HEK293 (cell line): ENCODE data around the gene SCOC.
"Not testable (repeated sequence)": the region's sequence is repeated elsewhere in the genome, so short reads cannot be mapped to it uniquely, and the experiment has no call there.

ENCODE experiments used
- CTCF ChIA-PET: fragments of 350-600 bp; formaldehyde crosslinking; extraction: SDS; loops from one replicate; lab custom pipeline; 2021; ENCODE audit warnings: antibody characterized with exemption; lab: Yijun Ruan, JAX
- POLR2A ChIA-PET: fragments of 300-600 bp; formaldehyde crosslinking; extraction: SDS; loops from one replicate; lab custom pipeline; 2020; ENCODE audit warnings: antibody characterized with exemption, inconsistent platforms; lab: Yijun Ruan, JAX
- H3K27ac ChIP-seq: fragments of 200-500 bp; sonication (Bioruptor generic); 2 replicates; pipeline ENCODE4 v1.5.1; 2014; ENCODE audit warnings: low read depth, low read length, control low read depth, inconsistent platforms; ENCODE audit errors: extremely low read depth
- H3K36me3 ChIP-seq, 2 experiments: fragments of 200-500 bp in 1 of 2; sonication (Bioruptor generic) in 1 of 2; 1 replicate in 1 of 2; 2 replicates in 1 of 2; pipeline ENCODE4 v1.5.1; 2014 to 2017; ENCODE audit warnings: inconsistent platforms in 2 of 2, low read length in 2 of 2; ENCODE audit not compliant: control insufficient read depth in 2 of 2, insufficient read depth in 1 of 2
- H3K4me1 ChIP-seq: fragments of 200-500 bp; sonication (Bioruptor generic); 2 replicates; pipeline ENCODE4 v1.5.1; 2014; ENCODE audit warnings: mild to moderate bottlenecking, low read length, inconsistent platforms; ENCODE audit not compliant: control insufficient read depth, insufficient read depth
- H3K4me3 ChIP-seq: 2 replicates; pipeline ENCODE4 v1.5.1; 2011; ENCODE audit warnings: low read depth, mild to moderate bottlenecking, control low read depth, low read length, moderate library complexity
- H3K9me3 ChIP-seq: fragments of 200-500 bp; sonication (Bioruptor generic); 2 replicates; pipeline ENCODE4 v1.5.1; 2014; ENCODE audit warnings: low read depth, low read length, inconsistent platforms; ENCODE audit not compliant: control insufficient read depth, insufficient read depth
- HOXA7 ChIP-seq: sonication (generic); formaldehyde crosslinking; IDR thresholded peaks from 2 replicates; pipeline ENCODE4 v1.8.1; 2022; ENCODE audit warnings: missing genetic modification reagents, borderline replicate concordance
- MYNN ChIP-seq: fragments of 450-650 bp; formaldehyde crosslinking; IDR thresholded peaks from 2 replicates; pipeline ENCODE4 v1.5.1; 2016; ENCODE audit warnings: missing biosample characterization, missing genetic modification characterization, borderline replicate concordance
- PRDM4 ChIP-seq: fragments of 450-650 bp; formaldehyde crosslinking; IDR thresholded peaks from 2 replicates; pipeline ENCODE4 v1.5.1; 2017; ENCODE audit warnings: missing biosample characterization, missing genetic modification characterization
- RBAK ChIP-seq: fragments of 450-650 bp; formaldehyde crosslinking; IDR thresholded peaks from 2 replicates; pipeline ENCODE4 v1.5.1; 2016; ENCODE audit warnings: missing biosample characterization, missing genetic modification characterization
- SETDB1 ChIP-seq: IDR thresholded peaks from one replicate; pipeline ENCODE4 v1.6.1; 2017; ENCODE audit warnings: mild to moderate bottlenecking, low read length, moderate library complexity, mixed read lengths; ENCODE audit not compliant: insufficient read length
- SP7 ChIP-seq: fragments of 450-650 bp; formaldehyde crosslinking; IDR thresholded peaks from 2 replicates; pipeline ENCODE4 v1.5.1; 2016; ENCODE audit warnings: missing biosample characterization, missing genetic modification characterization
- TRIM28 ChIP-seq: IDR thresholded peaks from 2 replicates; pipeline ENCODE4 v1.6.1; 2011; ENCODE audit warnings: low read length, control low read depth, borderline replicate concordance
- YY2 ChIP-seq: fragments of 450-650 bp; formaldehyde crosslinking; IDR thresholded peaks from 2 replicates; pipeline ENCODE4 v1.5.1; 2016; ENCODE audit warnings: missing biosample characterization, missing genetic modification characterization
- ZNF114 ChIP-seq: fragments of 450-650 bp; formaldehyde crosslinking; IDR thresholded peaks from 2 replicates; pipeline ENCODE4 v1.5.0; 2017; ENCODE audit warnings: missing biosample characterization, missing genetic modification characterization
- ZNF138 ChIP-seq: fragments of 450-650 bp; formaldehyde crosslinking; IDR thresholded peaks from 2 replicates; pipeline ENCODE4 v1.5.1; 2016; ENCODE audit warnings: missing biosample characterization, missing genetic modification characterization, borderline replicate concordance
- ZNF157 ChIP-seq: fragments of 450-650 bp; formaldehyde crosslinking; IDR thresholded peaks from 2 replicates; pipeline ENCODE4 v1.5.1; 2016; ENCODE audit warnings: missing biosample characterization, missing genetic modification characterization
- ZNF280C ChIP-seq: fragments of 450-650 bp; formaldehyde crosslinking; IDR thresholded peaks from 2 replicates; pipeline ENCODE4 v1.5.1; 2016; ENCODE audit warnings: missing biosample characterization, missing genetic modification characterization
- ZNF302 ChIP-seq: fragments of 450-650 bp; formaldehyde crosslinking; IDR thresholded peaks from 2 replicates; pipeline ENCODE4 v1.5.1; 2016; ENCODE audit warnings: missing biosample characterization, missing genetic modification characterization, low read depth
- ZNF514 ChIP-seq: fragments of 450-650 bp; formaldehyde crosslinking; IDR thresholded peaks from 2 replicates; pipeline ENCODE4 v1.5.1; 2016; ENCODE audit warnings: missing biosample characterization, missing genetic modification characterization
- ZNF555 ChIP-seq: fragments of 450-650 bp; formaldehyde crosslinking; conservative IDR thresholded peaks from 2 replicates; pipeline ENCODE4 v1.5.1; 2017; ENCODE audit warnings: missing biosample characterization, mild to moderate bottlenecking, missing genetic modification characterization, inconsistent platforms
- ZNF560 ChIP-seq: fragments of 450-650 bp; formaldehyde crosslinking; IDR thresholded peaks from 2 replicates; pipeline ENCODE4 v1.5.1; 2017; ENCODE audit warnings: missing biosample characterization, missing genetic modification characterization, borderline replicate concordance
- ZNF791 ChIP-seq: fragments of 450-650 bp; formaldehyde crosslinking; IDR thresholded peaks from 2 replicates; pipeline ENCODE4 v1.5.1; 2016; ENCODE audit warnings: missing biosample characterization, missing genetic modification characterization
- TF ChIP-seq, protein P1 (sequence below): fragments of 450-650 bp; formaldehyde crosslinking; IDR thresholded peaks from 2 replicates; pipeline ENCODE4 v1.5.1; 2016; ENCODE audit warnings: missing biosample characterization, missing genetic modification characterization

SCOC gene

GRCh38 chr4:140406292-140406691 is 32.8 kb downstream of the SCOC start (continued):
- no peak for TF ChIP-seq HOXA7 (CRISPR knock-in tag)
- TF ChIP-seq SETDB1 = no peak
- no peak for TF ChIP-seq MYNN (tag by site-specific recombination)
- TF ChIP-seq ZNF302 (tag by site-specific recombination) = no peak
- no peak for TF ChIP-seq ZNF157
- TF ChIP-seq SP7 (tag by site-specific recombination) = no peak
- TF ChIP-seq ZNF138 (tag by site-specific recombination) = no peak
- TF ChIP-seq ZNF555 (tag by site-specific recombination) = no peak

DNA sequence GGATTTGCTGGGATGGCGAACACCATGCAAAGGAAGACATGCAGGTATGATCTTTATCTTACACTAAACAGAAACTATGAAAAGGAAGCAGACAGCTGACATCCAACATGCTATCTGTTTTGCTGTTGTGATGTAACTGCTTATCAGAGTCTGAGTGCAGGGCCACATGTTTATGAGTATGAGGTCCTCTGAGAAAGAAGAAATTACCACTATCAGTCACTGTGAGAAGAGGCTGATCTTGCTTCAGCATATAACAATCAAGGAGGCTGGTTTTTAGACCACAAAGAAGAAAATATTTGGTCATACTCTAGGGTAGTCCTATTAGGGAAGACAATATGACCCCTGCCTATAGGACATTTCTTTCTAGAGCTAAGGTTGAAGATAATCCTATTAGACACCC is 35.5 kb downstream of the SCOC start:
- Histone ChIP-seq H3K4me3 (no peak overlapping the region), H3K27ac (no peak overlapping the region), H3K4me1 (no peaks in the 10 kb centered on the region), H3K36me3 (no peaks in the 10 kb centered on the region), H3K9me3 (no peaks in the 10 kb centered on the region)
- POLR2A ChIA-PET = no interaction called here
- no peak for TF ChIP-seq ZNF791 (tag by site-specific recombination)
- no peak for TF ChIP-seq ZNF560 (tag by site-specific recombination)
- TF ChIP-seq YY2 (tag by site-specific recombination) = no peak
- no peak for TF ChIP-seq ZNF514
- TF ChIP-seq TRIM28 = no peak
- TF ChIP-seq PRDM4 (tag by site-specific recombination) = no peak
- TF ChIP-seq, protein P1, sequence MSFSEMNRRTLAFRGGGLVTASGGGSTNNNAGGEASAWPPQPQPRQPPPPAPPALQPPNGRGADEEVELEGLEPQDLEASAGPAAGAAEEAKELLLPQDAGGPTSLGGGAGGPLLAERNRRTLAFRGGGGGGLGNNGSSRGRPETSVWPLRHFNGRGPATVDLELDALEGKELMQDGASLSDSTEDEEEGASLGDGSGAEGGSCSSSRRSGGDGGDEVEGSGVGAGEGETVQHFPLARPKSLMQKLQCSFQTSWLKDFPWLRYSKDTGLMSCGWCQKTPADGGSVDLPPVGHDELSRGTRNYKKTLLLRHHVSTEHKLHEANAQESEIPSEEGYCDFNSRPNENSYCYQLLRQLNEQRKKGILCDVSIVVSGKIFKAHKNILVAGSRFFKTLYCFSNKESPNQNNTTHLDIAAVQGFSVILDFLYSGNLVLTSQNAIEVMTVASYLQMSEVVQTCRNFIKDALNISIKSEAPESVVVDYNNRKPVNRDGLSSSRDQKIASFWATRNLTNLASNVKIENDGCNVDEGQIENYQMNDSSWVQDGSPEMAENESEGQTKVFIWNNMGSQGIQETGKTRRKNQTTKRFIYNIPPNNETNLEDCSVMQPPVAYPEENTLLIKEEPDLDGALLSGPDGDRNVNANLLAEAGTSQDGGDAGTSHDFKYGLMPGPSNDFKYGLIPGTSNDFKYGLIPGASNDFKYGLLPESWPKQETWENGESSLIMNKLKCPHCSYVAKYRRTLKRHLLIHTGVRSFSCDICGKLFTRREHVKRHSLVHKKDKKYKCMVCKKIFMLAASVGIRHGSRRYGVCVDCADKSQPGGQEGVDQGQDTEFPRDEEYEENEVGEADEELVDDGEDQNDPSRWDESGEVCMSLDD = no peak
- TF ChIP-seq ZNF280C (tag by site-specific recombination) = no peak
- TF ChIP-seq RBAK = no peak
- no peak for TF ChIP-seq ZNF114 (tag by site-specific recombination)
- CTCF ChIA-PET = no interaction called here

GRCh38 chr4:140413130-140413969 is 39.9 kb downstream of the SCOC start:
- H3K9me3 ChIP-seq, H3K36me3 ChIP-seq, H3K4me1 ChIP-seq, H3K27ac ChIP-seq, H3K4me3 ChIP-seq, POLR2A ChIA-PET: not testable (repeated sequence)
- CTCF ChIA-PET = interaction anchor here (1.7 kb wide), 1 partner anchor 14 kb away, joined by 10 read pairs; the partner anchor contains the start of gene CLGN
